HCT116 (cell line): ENCODE data around the gene TNNI3. TPM values are rescaled to one million over a fixed set of nuclear protein-coding genes. Genes with fewer than 3 reads are reported as not detected.

Source experiments
- ATAC-seq: fragments of 200-7000 bp; cut with Tn5 transposase; 2 replicates; pipeline ENCODE4 v1.9.1; 2020; ENCODE audit warnings: mild to moderate bottlenecking, moderate library complexity
- BruUV-seq: library from RNA; stranded (reverse); fragments of 400-500 nt; replicated peaks from 2 replicates; lab custom pipeline; 2021; lab: Mats Ljungman, UMichigan
- CTCF ChIA-PET: fragments of 300-600 bp; sonication (Branson Sonifier 250); formaldehyde crosslinking; loops from one replicate; lab custom pipeline; 2021; ENCODE audit warnings: antibody characterized with exemption; lab: Charles Lee
- POLR2A ChIA-PET: fragments of 300-600, 350-600 bp; sonication (Branson Sonifier 250); formaldehyde crosslinking; loops from one replicate; lab custom pipeline; 2021; ENCODE audit warnings: antibody characterized with exemption; lab: Charles Lee
- RAD21 ChIA-PET, 2 experiments: fragments of 300-600 bp; sonication (Branson Sonifier 250); formaldehyde crosslinking; loops; one replicate each; lab custom pipeline; 2023; ENCODE audit warnings: low total read pairs in 2 of 2; ENCODE audit not compliant: uncharacterized antibody in 2 of 2, unreplicated experiment in 2 of 2, low non-redundant PET in 1 of 2; lab: Charles Lee
- DNase-seq: peaks from one replicate; pipeline ENCODE4 v3.0.0-alpha.2; 2010; ENCODE audit warnings: low read depth, low spot score
- H2AFZ ChIP-seq: fragments of 200-600 bp; shearing (Covaris generic), sonication (generic); 2 replicates; pipeline ENCODE4 v1.6.1; 2017; ENCODE audit warnings: low read depth, mixed run types, mixed read lengths, antibody characterized with exemption, low read length; ENCODE audit not compliant: poor library complexity, severe bottlenecking
- H3K27ac ChIP-seq: 2 replicates; pipeline ENCODE4 v1.5.1; 2012; ENCODE audit warnings: low read depth, low read length
- H3K27me3 ChIP-seq: fragments of 200-600 bp; sonication (generic); 2 replicates; pipeline ENCODE4 v1.6.1; 2016; ENCODE audit warnings: mixed run types, low read length, mixed read lengths; ENCODE audit not compliant: insufficient read depth
- H3K36me3 ChIP-seq, 2 experiments: fragments of 200-500 bp in 1 of 2; fragments of 200-600 bp in 1 of 2; sonication (Bioruptor generic) in 1 of 2; sonication (generic) in 1 of 2; 2 replicates each; pipeline versions ENCODE4 v1.5.1 to v1.6.1; 2014 to 2016; ENCODE audit warnings: low read length in 2 of 2, inconsistent platforms in 1 of 2, mixed read lengths in 1 of 2, mixed run types in 1 of 2; ENCODE audit not compliant: insufficient read depth in 2 of 2, control insufficient read depth in 1 of 2
- H3K4me1 ChIP-seq, 2 experiments: fragments of 200-600 bp in 1 of 2; sonication (generic) in 1 of 2; 2 replicates each; pipeline versions ENCODE4 v1.5.1 to v1.6.1; 2012 to 2017; ENCODE audit warnings: low read length in 2 of 2, inconsistent platforms in 1 of 2, mild to moderate bottlenecking in 1 of 2, mixed read lengths in 1 of 2, mixed run types in 1 of 2, moderate library complexity in 1 of 2; ENCODE audit not compliant: insufficient read depth in 2 of 2, control insufficient read depth in 1 of 2
- H3K4me2 ChIP-seq: fragments of 200-600 bp; sonication (generic); 2 replicates; pipeline ENCODE4 v1.6.1; 2017; ENCODE audit warnings: mixed run types, low read length, mixed read lengths
- H3K4me3 ChIP-seq, 2 experiments: fragments of 200-600 bp in 1 of 2; sonication (generic) in 1 of 2; replicated peaks in 1 of 2; 2 replicates each; pipeline ENCODE4 v1.5.1; 2011 to 2016; ENCODE audit warnings: low read length in 2 of 2, control low read depth in 1 of 2, low read depth in 1 of 2, mild to moderate bottlenecking in 1 of 2, mixed read lengths in 1 of 2, mixed run types in 1 of 2
- H3K79me2 ChIP-seq: fragments of 200-600 bp; sonication (generic); 2 replicates; pipeline ENCODE4 v1.6.1; 2017; ENCODE audit warnings: mild to moderate bottlenecking, mixed run types, low read length, moderate library complexity, mixed read lengths; ENCODE audit not compliant: insufficient read depth
- H3K9ac ChIP-seq: fragments of 200-600 bp; sonication (generic); 2 replicates; pipeline ENCODE4 v1.6.1; 2016; ENCODE audit warnings: low read length, mixed read lengths
- H3K9me2 ChIP-seq: fragments of 200-600 bp; sonication (generic), shearing (Covaris generic); 2 replicates; pipeline ENCODE4 v1.6.1; 2017; ENCODE audit warnings: mixed run types, mild to moderate bottlenecking, moderate library complexity; ENCODE audit not compliant: insufficient read depth
- H3K9me3 ChIP-seq, 2 experiments: fragments of 200-500 bp in 1 of 2; fragments of 200-600 bp in 1 of 2; sonication (Bioruptor generic) in 1 of 2; sonication (generic) in 1 of 2; 2 replicates each; pipeline ENCODE4 v1.6.1; 2014 to 2017; ENCODE audit warnings: low read length in 2 of 2, mixed read lengths in 2 of 2, inconsistent platforms in 1 of 2, low read depth in 1 of 2, mild to moderate bottlenecking in 1 of 2, mixed run types in 1 of 2, moderate library complexity in 1 of 2; ENCODE audit not compliant: control insufficient read depth in 1 of 2, insufficient read depth in 1 of 2
- H4K20me1 ChIP-seq: fragments of 200-600 bp; sonication (generic), shearing (Covaris generic); 2 replicates; pipeline ENCODE4 v1.6.1; 2017; ENCODE audit warnings: mixed run types, mild to moderate bottlenecking, moderate library complexity; ENCODE audit not compliant: insufficient read depth
- CEBPB ChIP-seq: IDR thresholded peaks from 2 replicates; pipeline ENCODE4 v1.6.1; 2012; ENCODE audit warnings: low read depth
- EZH2 ChIP-seq: fragments of 200-600 bp; sonication (generic); IDR thresholded peaks from 2 replicates; pipeline ENCODE4 v1.6.1; 2017; ENCODE audit warnings: antibody characterized with exemption, mixed run types
- FOSL1 ChIP-seq: IDR thresholded peaks from 2 replicates; pipeline ENCODE4 v1.6.1; 2012; ENCODE audit warnings: low read depth
- RAD21 ChIP-seq: IDR thresholded peaks from 2 replicates; pipeline ENCODE4 v1.6.1; 2012; ENCODE audit warnings: low read depth, mild to moderate bottlenecking
- TCF7L2 ChIP-seq: IDR thresholded peaks from 2 replicates; pipeline ENCODE4 v1.7.0; 2011; ENCODE audit warnings: borderline replicate concordance, inconsistent platforms; ENCODE audit not compliant: insufficient read depth, insufficient read length; ENCODE audit errors: extremely low read depth
- YY1 ChIP-seq: IDR thresholded peaks from 2 replicates; pipeline ENCODE4 v1.6.1; 2011; ENCODE audit warnings: low read length, low read depth, moderate library complexity, mild to moderate bottlenecking; ENCODE audit not compliant: insufficient replicate concordance; ENCODE audit errors: extremely low read depth
- intact Hi-C: fragments of 100-400 bp; cut with micrococcal nuclease; formaldehyde crosslinking; loops from 2 replicates; pipeline ENCODE4 v1.10.0; 2022
- total RNA-seq: library from RNA; stranded (reverse); gene quantifications from one replicate; pipeline ENCODE4 v1.2.1, GENCODE V29; 2021; ENCODE audit not compliant: unreplicated experiment
- TF ChIP-seq, protein P1 (sequence below): IDR thresholded peaks from 2 replicates; pipeline ENCODE4 v1.6.1; 2012; ENCODE audit warnings: low read depth

Gene TNNI3
- total RNA-seq, 1 experiment from 2014 or later = 42.1 TPM

- no peak for ATAC-seq
- Histone ChIP-seq H3K9me3 (no peaks in the 10 kb centered on the region), H3K4me1 (peaks cover 16 to 58% of the 10 kb centered on the region in 2 experiments), H2AFZ (no peak overlapping the region), H3K4me3 (no peak overlapping the region), H4K20me1 (no peaks in the 10 kb centered on the region), H3K27ac (peak overlapping the region; percentile 43), H3K9me2 (no peaks in the 10 kb centered on the region), H3K27me3 (no peaks in the 10 kb centered on the region), H3K4me2 (peak overlapping the region; percentile 96), H3K36me3 (no peaks in the 10 kb centered on the region), H3K9ac (no peak overlapping the region), H3K79me2 (peaks cover 12% of the 10 kb centered on the region)
- RAD21 ChIA-PET = interaction anchor here (0.6 to 2.6 kb wide), 4 partner anchors 14 to 20 kb away, joined by 3 to 11 read pairs (median 8); no protein-coding TSS in a partner anchor
- no peak for DNase-seq
- BruUV-seq = no TSS peak
- CTCF ChIA-PET = interaction anchor here (0.7 to 3.0 kb wide), 15 partner anchors 8 to 280 kb away, joined by 3 to 53 read pairs (median 4); partner anchors contain the start of genes HSPBP1, RDH13, SYT5 and TNNT1
- intact Hi-C loops = no loop called here
- POLR2A ChIA-PET = interaction anchor here (1.1 to 2.9 kb wide), 2 partner anchors 14 to 20 kb away, joined by 4 to 24 read pairs; no protein-coding TSS in a partner anchor
- TF ChIP-seq TCF7L2 (no peak), YY1 (no peak), FOSL1 (no peak), RAD21 (no peak), CEBPB (no peak), EZH2 (no peak)
- TF ChIP-seq, protein P1, sequence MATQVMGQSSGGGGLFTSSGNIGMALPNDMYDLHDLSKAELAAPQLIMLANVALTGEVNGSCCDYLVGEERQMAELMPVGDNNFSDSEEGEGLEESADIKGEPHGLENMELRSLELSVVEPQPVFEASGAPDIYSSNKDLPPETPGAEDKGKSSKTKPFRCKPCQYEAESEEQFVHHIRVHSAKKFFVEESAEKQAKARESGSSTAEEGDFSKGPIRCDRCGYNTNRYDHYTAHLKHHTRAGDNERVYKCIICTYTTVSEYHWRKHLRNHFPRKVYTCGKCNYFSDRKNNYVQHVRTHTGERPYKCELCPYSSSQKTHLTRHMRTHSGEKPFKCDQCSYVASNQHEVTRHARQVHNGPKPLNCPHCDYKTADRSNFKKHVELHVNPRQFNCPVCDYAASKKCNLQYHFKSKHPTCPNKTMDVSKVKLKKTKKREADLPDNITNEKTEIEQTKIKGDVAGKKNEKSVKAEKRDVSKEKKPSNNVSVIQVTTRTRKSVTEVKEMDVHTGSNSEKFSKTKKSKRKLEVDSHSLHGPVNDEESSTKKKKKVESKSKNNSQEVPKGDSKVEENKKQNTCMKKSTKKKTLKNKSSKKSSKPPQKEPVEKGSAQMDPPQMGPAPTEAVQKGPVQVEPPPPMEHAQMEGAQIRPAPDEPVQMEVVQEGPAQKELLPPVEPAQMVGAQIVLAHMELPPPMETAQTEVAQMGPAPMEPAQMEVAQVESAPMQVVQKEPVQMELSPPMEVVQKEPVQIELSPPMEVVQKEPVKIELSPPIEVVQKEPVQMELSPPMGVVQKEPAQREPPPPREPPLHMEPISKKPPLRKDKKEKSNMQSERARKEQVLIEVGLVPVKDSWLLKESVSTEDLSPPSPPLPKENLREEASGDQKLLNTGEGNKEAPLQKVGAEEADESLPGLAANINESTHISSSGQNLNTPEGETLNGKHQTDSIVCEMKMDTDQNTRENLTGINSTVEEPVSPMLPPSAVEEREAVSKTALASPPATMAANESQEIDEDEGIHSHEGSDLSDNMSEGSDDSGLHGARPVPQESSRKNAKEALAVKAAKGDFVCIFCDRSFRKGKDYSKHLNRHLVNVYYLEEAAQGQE = no peak
Observed at GRCh38 chr19:55160986-55161365, 3.4 kb upstream of the TNNI3 start.
